B cell (primary cell): ENCODE results near the gene UBFD1. TPM values are rescaled to one million over a fixed set of nuclear protein-coding genes. Genes with fewer than 3 reads are reported as not detected.

ENCODE experiments used
- ATAC-seq: fragments of 200-7000 bp; cut with Tn5 transposase; one replicate; pipeline ENCODE4 v1.10.0; 2021; ENCODE audit warnings: low read depth, mild to moderate bottlenecking, moderate number of reproducible peaks, moderate library complexity
- CTCF ChIA-PET: fragments of 350-600 bp; sonication (Branson Sonifier 250); formaldehyde crosslinking; loops from one replicate; lab custom pipeline; 2021; ENCODE audit warnings: antibody characterized with exemption, inconsistent platforms; lab: Charles Lee
- POLR2A ChIA-PET: fragments of 350-600 bp; sonication (Branson Sonifier 250); formaldehyde crosslinking; loops from one replicate; lab custom pipeline; 2021; ENCODE audit warnings: antibody characterized with exemption; lab: Charles Lee
- DNase-seq: peaks from one replicate; pipeline ENCODE4 v3.0.0; 2013
- H2AFZ ChIP-seq: 2 replicates; pipeline ENCODE4 v1.6.1; 2012; ENCODE audit warnings: mild to moderate bottlenecking, low read depth, low read length; ENCODE audit not compliant: insufficient read depth, poor library complexity, severe bottlenecking
- H3K27ac ChIP-seq, 2 donors: 1 replicate in 1 of 2; 2 replicates in 1 of 2; pipeline ENCODE4 v1.5.1; 2012 to 2013; ENCODE audit warnings: low read length in 2 of 2, mild to moderate bottlenecking in 2 of 2, moderate library complexity in 1 of 2
- H3K27me3 ChIP-seq, 4 experiments: fragments of 200-600 bp in 1 of 4; sonication (generic) in 1 of 4; replicated peaks in 1 of 4; 1 replicate in 2 of 4; 2 replicates in 2 of 4; pipeline versions ENCODE4 v1.6.1 to v1.7.0; 2013 to 2016; ENCODE audit warnings: low read length in 3 of 4, mild to moderate bottlenecking in 2 of 4, mixed read lengths in 1 of 4, moderate library complexity in 1 of 4; ENCODE audit not compliant: insufficient read depth in 4 of 4, control insufficient read depth in 3 of 4; ENCODE audit errors: control extremely low read depth in 1 of 4
- H3K36me3 ChIP-seq, 2 experiments: replicated peaks in 1 of 2; 1 replicate in 1 of 2; 2 replicates in 1 of 2; pipeline versions ENCODE4 v1.6.1 to v1.7.1; 2013; ENCODE audit warnings: low read length in 1 of 2; ENCODE audit not compliant: insufficient read depth in 2 of 2, control insufficient read depth in 1 of 2; ENCODE audit errors: control extremely low read depth in 1 of 2, extremely low read depth in 1 of 2
- H3K4me1 ChIP-seq, 2 donors: fragments of 200-600 bp in 1 of 2; sonication (generic) in 1 of 2; 1 replicate in 1 of 2; 2 replicates in 1 of 2; pipeline versions ENCODE4 v1.5.1 to v1.6.1; 2013 to 2017; ENCODE audit warnings: low read length in 2 of 2; ENCODE audit not compliant: control insufficient read depth in 2 of 2, insufficient read depth in 2 of 2
- H3K4me2 ChIP-seq: replicated peaks from 2 replicates; pipeline ENCODE3; 2012; ENCODE audit warnings: mild to moderate bottlenecking, low read depth, low read length; ENCODE audit not compliant: poor library complexity, severe bottlenecking
- H3K4me3 ChIP-seq, 5 experiments: fragments of 200-600 bp in 1 of 5; sonication (generic) in 1 of 5; 1 replicate in 3 of 5; 2 replicates in 2 of 5; pipeline versions ENCODE4 v1.5.1 to v1.7.0; 2011 to 2016; ENCODE audit warnings: low read length in 4 of 5, mild to moderate bottlenecking in 4 of 5, low read depth in 2 of 5, control low read depth in 1 of 5, moderate library complexity in 1 of 5; ENCODE audit not compliant: insufficient read depth in 1 of 5; ENCODE audit errors: control extremely low read depth in 1 of 5, extremely low read depth in 1 of 5
- H3K79me2 ChIP-seq: fragments of 200-600 bp; sonication (generic); one replicate; pipeline ENCODE4 v1.6.0; 2016; ENCODE audit warnings: low read length; ENCODE audit not compliant: control insufficient read depth, insufficient read depth
- H3K9ac ChIP-seq: fragments of 200-600 bp; sonication (generic); 2 replicates; pipeline ENCODE4 v1.6.1; 2017; ENCODE audit warnings: mild to moderate bottlenecking, low read length, moderate library complexity
- H3K9me3 ChIP-seq, 3 donors: one replicate each; pipeline versions ENCODE4 v1.6.1 to v1.7.1; 2013; ENCODE audit warnings: low read length in 2 of 3; ENCODE audit not compliant: control insufficient read depth in 2 of 3, insufficient read depth in 1 of 3; ENCODE audit errors: control extremely low read depth in 1 of 3
- H4K20me1 ChIP-seq: 2 replicates; pipeline ENCODE4 v1.6.0; 2012; ENCODE audit warnings: mild to moderate bottlenecking, low read length; ENCODE audit not compliant: insufficient read depth, control insufficient read depth, poor library complexity, severe bottlenecking
- H3K27ac Mint-ChIP-seq: one replicate; pipeline ENCODE4 v1.8.0; 2021; ENCODE audit warnings: mixed read lengths
- H3K27me3 Mint-ChIP-seq: one replicate; pipeline ENCODE4 v1.8.0; 2021; ENCODE audit warnings: mixed read lengths
- H3K4me1 Mint-ChIP-seq: one replicate; pipeline ENCODE4 v1.8.0; 2021; ENCODE audit warnings: mixed read lengths
- H3K4me3 Mint-ChIP-seq: one replicate; pipeline ENCODE4 v1.8.0; 2021; ENCODE audit warnings: mixed read lengths
- H3K9me3 Mint-ChIP-seq: one replicate; pipeline ENCODE4 v1.8.0; 2022; ENCODE audit warnings: mixed read lengths; ENCODE audit not compliant: insufficient read depth
- EZH2 ChIP-seq: IDR thresholded peaks from 2 replicates; pipeline ENCODE4 v1.6.1; 2012; ENCODE audit warnings: borderline replicate concordance, low read depth, mild to moderate bottlenecking, moderate library complexity, low read length; ENCODE audit not compliant: insufficient read depth, poor library complexity, severe bottlenecking
- WGBS: methylation state at CpG from one replicate; pipeline ENCODE4 v1.1.5; 2013; ENCODE audit warnings: missing lambda C conversion rate; ENCODE audit not compliant: insufficient coverage; 5-methylcytosine and 5-hydroxymethylcytosine counted together
- intact Hi-C: fragments of 100-400 bp; cut with micrococcal nuclease; formaldehyde crosslinking; loops from one replicate; pipeline ENCODE4 v1.10.0; 2022
- polyA plus RNA-seq: library from polyadenylated mRNA; depleted of rRNA; stranded (reverse); fragments of >200 nt; gene quantifications from 2 replicates; pipeline ENCODE4 v1.2.3, GENCODE V29; 2012
- total RNA-seq, 2 donors: library from RNA; stranded (reverse); fragments of 120-200 nt in 1 of 2; gene quantifications; 1 replicate in 1 of 2; 2 replicates in 1 of 2; pipeline versions ENCODE4 v1.2.3 to v1.2.4, GENCODE V29; 2013 to 2022
- TF ChIP-seq, protein P1 (sequence below): fragments of 200-600 bp; IDR thresholded peaks from one replicate; pipeline ENCODE4 v1.8.0; 2022; ENCODE audit warnings: antibody characterized with exemption, mild to moderate bottlenecking

Gene UBFD1
- total and polyA plus RNA-seq, 2 donors (not counting 1 experiment from before 2014, with no cell fraction given), result 12.8 to 49.2 TPM

GRCh38 chr16:23552161-23552560 is 5.4 kb upstream of the UBFD1 start:
- Mint-ChIP-seq H3K4me3 (no peak overlapping the region), H3K4me1 (peaks cover 14% of the 10 kb centered on the region), H3K9me3 (no peaks in the 10 kb centered on the region), H3K27me3 (no peaks in the 10 kb centered on the region), H3K27ac (no peak overlapping the region)
- no peak overlapping the region for H3K4me2 ChIP-seq
- H3K79me2 ChIP-seq, result peaks cover 33% of the 10 kb centered on the region
- no peak for ATAC-seq
- peaks cover 2 to 42% of the 10 kb centered on the region in 2 experiments for H3K36me3 ChIP-seq
- ChIA-PET POLR2A (no interaction called here), CTCF (no interaction called here)
- no peaks in the 10 kb centered on the region for H3K9me3 ChIP-seq
- H3K27me3 ChIP-seq, result no peaks in the 10 kb centered on the region
- peaks cover 6 to 10% of the 10 kb centered on the region in 2 donors for H3K4me1 ChIP-seq
- no peak overlapping the region for H3K9ac ChIP-seq
- no peak overlapping the region for H2AFZ ChIP-seq
- WGBS, result 93% methylated on average over 6 of the region's 6 CpGs
- no peaks in the 10 kb centered on the region for H4K20me1 ChIP-seq
- TF ChIP-seq, protein P1, sequence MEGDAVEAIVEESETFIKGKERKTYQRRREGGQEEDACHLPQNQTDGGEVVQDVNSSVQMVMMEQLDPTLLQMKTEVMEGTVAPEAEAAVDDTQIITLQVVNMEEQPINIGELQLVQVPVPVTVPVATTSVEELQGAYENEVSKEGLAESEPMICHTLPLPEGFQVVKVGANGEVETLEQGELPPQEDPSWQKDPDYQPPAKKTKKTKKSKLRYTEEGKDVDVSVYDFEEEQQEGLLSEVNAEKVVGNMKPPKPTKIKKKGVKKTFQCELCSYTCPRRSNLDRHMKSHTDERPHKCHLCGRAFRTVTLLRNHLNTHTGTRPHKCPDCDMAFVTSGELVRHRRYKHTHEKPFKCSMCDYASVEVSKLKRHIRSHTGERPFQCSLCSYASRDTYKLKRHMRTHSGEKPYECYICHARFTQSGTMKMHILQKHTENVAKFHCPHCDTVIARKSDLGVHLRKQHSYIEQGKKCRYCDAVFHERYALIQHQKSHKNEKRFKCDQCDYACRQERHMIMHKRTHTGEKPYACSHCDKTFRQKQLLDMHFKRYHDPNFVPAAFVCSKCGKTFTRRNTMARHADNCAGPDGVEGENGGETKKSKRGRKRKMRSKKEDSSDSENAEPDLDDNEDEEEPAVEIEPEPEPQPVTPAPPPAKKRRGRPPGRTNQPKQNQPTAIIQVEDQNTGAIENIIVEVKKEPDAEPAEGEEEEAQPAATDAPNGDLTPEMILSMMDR, result no peak
- TF ChIP-seq EZH2, result no peak
- intact Hi-C loops, result no loop called here
- no peak overlapping the region for H3K27ac ChIP-seq
- no peak for DNase-seq
- H3K4me3 ChIP-seq, result no peak overlapping the region

DNA sequence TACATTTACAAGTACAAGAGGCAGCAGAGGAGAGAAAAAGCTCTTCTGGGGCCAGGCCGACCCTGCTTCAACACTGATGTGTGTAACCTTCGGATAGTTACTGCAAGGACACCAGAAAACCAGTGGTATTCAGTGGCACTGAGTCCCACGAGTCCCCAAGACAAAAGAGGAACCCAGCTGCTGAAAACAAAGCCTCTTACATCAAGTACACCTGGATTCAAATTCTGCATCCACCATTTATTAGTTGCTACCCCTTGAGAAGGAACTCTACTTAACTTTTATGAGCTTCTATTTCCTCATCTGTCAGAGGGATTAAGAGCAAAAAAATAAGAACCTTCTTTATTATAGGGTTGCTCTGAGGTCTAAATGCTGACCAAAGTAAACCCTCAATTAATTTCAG is 3.0 kb upstream of the UBFD1 start:
- Histone ChIP-seq H4K20me1 (no peaks in the 10 kb centered on the region), H3K4me2 (no peak overlapping the region), H3K27ac (no peak overlapping the region), H3K9ac (no peak overlapping the region), H3K79me2 (peaks cover 41% of the 10 kb centered on the region), H3K27me3 (no peaks in the 10 kb centered on the region), H3K36me3 (peaks cover 0 to 29% of the 10 kb centered on the region in 2 experiments), H2AFZ (no peak overlapping the region), H3K4me3 (no peak overlapping the region), H3K9me3 (no peaks in the 10 kb centered on the region), H3K4me1 (peaks cover 11 to 20% of the 10 kb centered on the region in 2 donors)
- CTCF ChIA-PET, result interaction anchor here (0.9 to 1.7 kb wide), 7 partner anchors 15 to 120 kb away, joined by 3 to 5 read pairs (median 3); partner anchors contain the start of gene NDUFAB1
- TF ChIP-seq, protein P1, result no peak
- no peak for TF ChIP-seq EZH2
- ATAC-seq, result no peak
- Mint-ChIP-seq H3K27me3 (no peaks in the 10 kb centered on the region), H3K4me3 (no peak overlapping the region), H3K4me1 (peaks cover 28% of the 10 kb centered on the region), H3K9me3 (no peaks in the 10 kb centered on the region), H3K27ac (no peak overlapping the region)
- WGBS, result 95% methylated on average over 3 of the region's 3 CpGs
- no peak for DNase-seq
- intact Hi-C loops, result no loop called here
- POLR2A ChIA-PET, result interaction anchor here (0.6 kb wide), 1 partner anchor 58 kb away, joined by 6 read pairs; no protein-coding TSS in a partner anchor
